B cell (primary cell): ENCODE results near the gene BTG3.

ENCODE experiments used
- CTCF ChIP-seq: fragments of 200-600 bp; IDR thresholded peaks from one replicate; pipeline ENCODE4 v1.8.0; 2022; ENCODE audit warnings: antibody characterized with exemption, mild to moderate bottlenecking
- EZH2 ChIP-seq: IDR thresholded peaks from 2 replicates; pipeline ENCODE4 v1.6.1; 2012; ENCODE audit warnings: borderline replicate concordance, low read depth, mild to moderate bottlenecking, moderate library complexity, low read length; ENCODE audit not compliant: insufficient read depth, poor library complexity, severe bottlenecking

GRCh38 chr21:17646790-17647189, 34.1 kb upstream of the BTG3 start:
- TF ChIP-seq CTCF (no peak), EZH2 (no peak)
